SH-SY5Y (cell line): Measurements from ENCODE around the gene CTNS.

Experiments used
- GATA2 ChIP-seq: IDR thresholded peaks from 2 replicates; pipeline ENCODE4 v1.6.1; 2011; ENCODE audit warnings: mild to moderate bottlenecking, low read depth, low read length
- GATA3 ChIP-seq: IDR thresholded peaks from 2 replicates; pipeline ENCODE4 v1.6.1; 2011; ENCODE audit warnings: low read depth, mild to moderate bottlenecking, low read length, moderate library complexity

Gene CTNS

GRCh38 chr17:3660311-3660891, 23.8 kb downstream of the CTNS start:
- TF ChIP-seq GATA2: no peak
- no peak for TF ChIP-seq GATA3

DNA sequence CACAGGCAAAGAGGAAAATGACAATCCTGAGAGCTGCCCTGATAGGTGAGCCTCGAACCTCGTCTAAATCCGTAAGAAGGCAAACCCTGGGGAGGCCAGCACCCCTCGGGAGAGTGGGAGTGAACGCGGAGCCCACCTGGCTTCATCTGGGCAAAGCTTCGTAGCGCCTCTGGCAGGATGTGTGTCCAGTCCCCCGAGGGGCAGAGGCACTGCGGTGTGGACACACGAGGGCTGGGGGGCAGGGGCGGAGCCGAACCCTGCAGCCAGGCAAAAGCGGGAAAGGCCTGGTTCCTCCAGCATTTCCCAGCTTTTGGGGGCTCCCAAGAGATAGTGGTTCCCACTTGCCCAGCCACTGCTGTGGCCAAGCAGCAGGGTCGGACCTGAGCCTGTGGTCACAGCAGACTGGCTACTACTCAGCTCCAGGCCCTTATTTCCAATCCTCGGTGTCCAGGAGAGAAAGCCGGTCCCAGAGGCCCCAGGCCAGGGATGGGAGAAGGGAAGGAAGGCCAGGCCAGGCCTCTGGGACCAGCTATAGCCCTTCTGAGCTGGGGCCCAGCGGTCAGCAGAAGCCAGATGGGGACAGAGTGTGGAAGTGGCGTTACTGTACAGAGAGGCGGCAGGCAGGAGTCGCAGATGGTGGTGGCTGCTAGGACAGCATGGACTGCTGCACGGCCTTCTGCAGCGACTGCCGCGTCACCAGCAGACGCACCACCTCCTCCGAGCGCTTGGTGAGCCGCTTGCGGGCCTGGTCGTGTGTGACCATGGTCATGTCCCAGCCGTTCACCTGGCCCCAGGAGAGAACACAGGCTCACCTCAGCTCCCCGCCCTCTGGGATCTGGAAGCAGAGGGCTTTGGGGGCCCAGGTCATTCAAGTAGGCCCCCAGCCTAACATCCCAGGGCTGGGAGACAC, 26.8 kb downstream of the CTNS start:
- TF ChIP-seq GATA2: no peak

GRCh38 chr17:3665834-3666233, 29.3 kb downstream of the CTNS start:
- TF ChIP-seq GATA3 (no peak), GATA2 (no peak)

GRCh38 chr17:3666516-3666915, 30.0 kb downstream of the CTNS start:
- no peak for TF ChIP-seq GATA3
- TF ChIP-seq GATA2: no peak

GRCh38 chr17:3667366-3668278, 31.1 kb downstream of the CTNS start:
- TF ChIP-seq GATA2 (0 out of 2 replicates have a peak, but pooled peaks have one; percentile 21), GATA3 (no peak)

DNA sequence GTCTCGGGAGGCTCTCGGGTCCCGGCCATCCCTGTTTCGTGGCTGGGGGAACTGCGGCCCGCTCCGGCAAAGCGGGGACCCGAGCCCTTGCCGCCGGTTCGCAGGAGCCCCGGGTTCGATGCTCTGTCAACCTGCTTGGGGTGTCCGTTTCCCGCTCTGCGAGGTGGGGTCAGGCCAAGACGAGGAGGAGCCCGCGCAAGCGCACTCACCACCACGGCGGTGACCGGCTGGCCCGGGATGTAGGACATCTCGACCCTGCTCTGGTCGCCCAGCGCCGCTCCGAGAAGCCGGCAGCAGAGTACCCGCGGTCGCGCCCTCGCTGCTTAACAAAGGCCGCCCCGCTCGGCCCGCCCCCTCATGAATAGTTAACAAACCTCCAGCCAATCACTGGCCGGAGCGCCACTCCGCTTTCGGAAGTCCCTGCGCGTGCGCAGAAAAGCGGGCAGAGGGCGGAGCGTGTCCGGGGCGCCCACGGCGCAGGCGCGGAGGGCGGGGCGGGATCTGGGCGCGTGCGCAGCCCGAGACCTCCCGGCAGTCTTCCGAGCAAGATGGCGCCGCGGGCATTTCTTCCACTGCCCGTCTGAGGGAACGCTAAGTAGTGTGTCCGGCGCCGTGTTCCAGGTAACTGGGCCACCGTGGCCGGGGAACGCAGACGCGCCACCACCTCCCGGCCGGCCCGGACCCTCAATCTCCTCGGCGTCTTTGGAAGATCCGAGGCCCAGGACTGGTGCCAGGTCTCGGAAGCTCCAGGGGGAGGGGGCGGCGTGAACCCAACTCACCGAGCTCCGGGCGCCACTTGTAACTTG, 31.9 kb downstream of the CTNS start, which contains the start of the genes EMC6 and TAX1BP3:
EMC6 (plus strand) TSS at position 534 of the 806 bp plus-strand sequence. CDS start 335 bp downstream, outside the sequence.
TAX1BP3 (minus strand) TSS at position 300 of the 806 bp plus-strand sequence; CDS start at position 248, 52 bp downstream.
- TF ChIP-seq GATA3: no peak
- TF ChIP-seq GATA2: no peak; the same call in 1 of the 2 replicates

- no peak for TF ChIP-seq GATA3
Observed at GRCh38 chr17:3669085-3669347, 32.5 kb downstream of the CTNS start.

DNA sequence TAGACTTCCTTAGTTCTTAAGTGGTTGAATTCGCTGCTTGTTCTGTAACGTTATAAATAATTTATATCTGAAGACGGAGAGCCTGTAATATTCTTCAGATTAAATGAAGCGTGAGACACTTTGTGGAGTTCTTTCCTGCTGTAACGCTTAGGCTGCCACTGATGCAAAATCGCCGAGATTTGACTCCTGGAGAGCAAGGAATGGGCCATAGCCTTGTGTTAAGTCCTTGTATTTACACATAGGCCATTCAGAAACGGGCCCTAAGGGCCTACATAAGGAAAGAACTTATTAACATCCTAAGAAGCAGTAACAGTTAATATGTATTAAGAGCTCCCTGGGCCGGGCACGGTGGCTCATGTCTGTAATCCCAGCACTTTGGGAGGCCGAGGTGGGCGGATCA, 33.0 kb downstream of the CTNS start:
- TF ChIP-seq GATA2 (no peak), GATA3 (no peak)

- no peak for TF ChIP-seq GATA2
Observed at GRCh38 chr17:3672571-3672970, 36.0 kb downstream of the CTNS start.

- TF ChIP-seq GATA3: no peak
- TF ChIP-seq GATA2: no peak
Observed at GRCh38 chr17:3675886-3676285, 39.3 kb downstream of the CTNS start.

DNA sequence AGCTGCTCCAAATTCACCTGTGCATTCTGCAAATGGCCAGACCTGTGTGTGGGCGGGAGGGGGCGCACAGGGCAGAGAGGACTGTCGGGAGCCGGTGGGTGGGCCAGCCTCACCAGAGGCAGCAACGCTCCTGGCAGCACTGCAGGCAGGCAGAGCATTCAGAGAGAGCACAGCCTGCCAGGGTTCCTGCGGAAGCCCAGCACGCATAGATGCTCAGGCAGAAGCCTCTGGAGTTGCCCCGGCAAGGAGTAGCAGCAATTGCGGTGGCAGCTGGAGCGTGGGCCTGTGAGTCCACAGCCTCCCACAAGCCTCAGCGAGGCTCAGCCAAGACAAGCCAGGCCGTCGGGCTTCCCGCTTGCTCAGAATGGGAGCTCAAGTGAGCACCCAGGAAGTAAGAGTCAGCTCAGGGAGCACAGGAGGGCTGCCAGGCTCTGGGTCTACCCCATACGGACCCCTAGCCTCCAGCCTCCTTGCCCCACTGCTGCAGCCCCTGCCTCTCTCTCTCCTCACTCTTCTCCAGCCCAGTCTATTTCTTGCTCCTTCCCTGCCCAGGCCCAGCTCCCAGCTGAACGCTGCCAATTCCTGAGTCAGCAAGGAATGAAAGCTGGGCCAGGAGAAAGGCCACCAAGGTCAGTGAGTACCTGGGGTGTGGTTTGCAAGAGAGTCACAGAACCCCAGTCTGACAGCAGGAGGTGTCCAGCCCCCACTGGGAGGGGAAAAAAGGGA, 41.7 kb downstream of the CTNS start:
- TF ChIP-seq GATA2: no peak

DNA sequence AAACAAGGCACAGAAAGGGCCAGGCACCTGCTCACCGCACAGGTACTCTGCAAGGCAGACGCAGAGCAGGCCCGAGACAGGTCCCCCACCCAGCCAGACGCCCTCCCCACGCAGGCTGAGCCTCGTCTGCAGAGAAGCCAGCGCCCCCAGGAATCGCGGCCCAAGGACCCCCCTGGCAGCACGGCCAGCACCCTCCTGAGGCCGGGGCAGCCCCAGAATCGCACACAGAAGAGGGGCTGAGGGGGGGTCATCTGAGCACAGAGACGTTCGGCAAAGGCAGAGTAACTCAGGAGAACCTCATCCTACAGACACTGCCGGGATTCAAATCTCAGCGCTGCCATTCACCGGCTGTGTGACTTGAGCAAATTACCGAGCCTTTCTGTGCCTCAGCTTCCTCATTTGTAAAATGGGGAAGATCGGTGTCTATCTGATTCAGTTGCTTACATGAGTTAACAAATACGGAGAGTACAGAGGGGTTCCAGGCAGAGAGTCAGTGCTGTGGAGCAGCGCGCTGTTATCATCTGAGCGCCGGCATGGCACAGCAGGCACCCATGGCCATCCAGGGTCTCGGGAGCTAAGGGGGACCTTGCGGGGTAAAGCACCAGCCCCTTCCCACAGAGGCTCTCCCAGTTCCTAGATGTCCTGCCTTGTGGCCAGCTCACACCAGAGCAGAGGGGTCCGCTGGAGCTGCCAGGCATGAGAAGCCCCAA, 42.4 kb downstream of the CTNS start:
- TF ChIP-seq GATA2: no peak
- no peak for TF ChIP-seq GATA3
